B cell (primary cell): ENCODE data around the gene CDC42. TPM values are rescaled to one million over a fixed set of nuclear protein-coding genes. Genes with fewer than 3 reads are reported as not detected.

ENCODE experiments used
- ATAC-seq: fragments of 200-7000 bp; cut with Tn5 transposase; one replicate; pipeline ENCODE4 v1.10.0; 2021; ENCODE audit warnings: low read depth, mild to moderate bottlenecking, moderate number of reproducible peaks, moderate library complexity
- CTCF ChIA-PET: fragments of 350-600 bp; sonication (Branson Sonifier 250); formaldehyde crosslinking; loops from one replicate; lab custom pipeline; 2021; ENCODE audit warnings: antibody characterized with exemption, inconsistent platforms; lab: Charles Lee
- POLR2A ChIA-PET: fragments of 350-600 bp; sonication (Branson Sonifier 250); formaldehyde crosslinking; loops from one replicate; lab custom pipeline; 2021; ENCODE audit warnings: antibody characterized with exemption; lab: Charles Lee
- DNase-seq: peaks from one replicate; pipeline ENCODE4 v3.0.0; 2013
- H2AFZ ChIP-seq: 2 replicates; pipeline ENCODE4 v1.6.1; 2012; ENCODE audit warnings: mild to moderate bottlenecking, low read depth, low read length; ENCODE audit not compliant: insufficient read depth, poor library complexity, severe bottlenecking
- H3K27ac ChIP-seq, 2 donors: 1 replicate in 1 of 2; 2 replicates in 1 of 2; pipeline ENCODE4 v1.5.1; 2012 to 2013; ENCODE audit warnings: low read length in 2 of 2, mild to moderate bottlenecking in 2 of 2, moderate library complexity in 1 of 2
- H3K27me3 ChIP-seq, 4 experiments: fragments of 200-600 bp in 1 of 4; sonication (generic) in 1 of 4; replicated peaks in 1 of 4; 1 replicate in 2 of 4; 2 replicates in 2 of 4; pipeline versions ENCODE4 v1.6.1 to v1.7.0; 2013 to 2016; ENCODE audit warnings: low read length in 3 of 4, mild to moderate bottlenecking in 2 of 4, mixed read lengths in 1 of 4, moderate library complexity in 1 of 4; ENCODE audit not compliant: insufficient read depth in 4 of 4, control insufficient read depth in 3 of 4; ENCODE audit errors: control extremely low read depth in 1 of 4
- H3K36me3 ChIP-seq, 2 experiments: replicated peaks in 1 of 2; 1 replicate in 1 of 2; 2 replicates in 1 of 2; pipeline versions ENCODE4 v1.6.1 to v1.7.1; 2013; ENCODE audit warnings: low read length in 1 of 2; ENCODE audit not compliant: insufficient read depth in 2 of 2, control insufficient read depth in 1 of 2; ENCODE audit errors: control extremely low read depth in 1 of 2, extremely low read depth in 1 of 2
- H3K4me1 ChIP-seq, 2 donors: fragments of 200-600 bp in 1 of 2; sonication (generic) in 1 of 2; 1 replicate in 1 of 2; 2 replicates in 1 of 2; pipeline versions ENCODE4 v1.5.1 to v1.6.1; 2013 to 2017; ENCODE audit warnings: low read length in 2 of 2; ENCODE audit not compliant: control insufficient read depth in 2 of 2, insufficient read depth in 2 of 2
- H3K4me2 ChIP-seq: replicated peaks from 2 replicates; pipeline ENCODE3; 2012; ENCODE audit warnings: mild to moderate bottlenecking, low read depth, low read length; ENCODE audit not compliant: poor library complexity, severe bottlenecking
- H3K4me3 ChIP-seq, 5 experiments: fragments of 200-600 bp in 1 of 5; sonication (generic) in 1 of 5; 1 replicate in 3 of 5; 2 replicates in 2 of 5; pipeline versions ENCODE4 v1.5.1 to v1.7.0; 2011 to 2016; ENCODE audit warnings: low read length in 4 of 5, mild to moderate bottlenecking in 4 of 5, low read depth in 2 of 5, control low read depth in 1 of 5, moderate library complexity in 1 of 5; ENCODE audit not compliant: insufficient read depth in 1 of 5; ENCODE audit errors: control extremely low read depth in 1 of 5, extremely low read depth in 1 of 5
- H3K79me2 ChIP-seq: fragments of 200-600 bp; sonication (generic); one replicate; pipeline ENCODE4 v1.6.0; 2016; ENCODE audit warnings: low read length; ENCODE audit not compliant: control insufficient read depth, insufficient read depth
- H3K9ac ChIP-seq: fragments of 200-600 bp; sonication (generic); 2 replicates; pipeline ENCODE4 v1.6.1; 2017; ENCODE audit warnings: mild to moderate bottlenecking, low read length, moderate library complexity
- H3K9me3 ChIP-seq, 3 donors: one replicate each; pipeline versions ENCODE4 v1.6.1 to v1.7.1; 2013; ENCODE audit warnings: low read length in 2 of 3; ENCODE audit not compliant: control insufficient read depth in 2 of 3, insufficient read depth in 1 of 3; ENCODE audit errors: control extremely low read depth in 1 of 3
- H4K20me1 ChIP-seq: 2 replicates; pipeline ENCODE4 v1.6.0; 2012; ENCODE audit warnings: mild to moderate bottlenecking, low read length; ENCODE audit not compliant: insufficient read depth, control insufficient read depth, poor library complexity, severe bottlenecking
- H3K27ac Mint-ChIP-seq: one replicate; pipeline ENCODE4 v1.8.0; 2021; ENCODE audit warnings: mixed read lengths
- H3K27me3 Mint-ChIP-seq: one replicate; pipeline ENCODE4 v1.8.0; 2021; ENCODE audit warnings: mixed read lengths
- H3K4me1 Mint-ChIP-seq: one replicate; pipeline ENCODE4 v1.8.0; 2021; ENCODE audit warnings: mixed read lengths
- H3K4me3 Mint-ChIP-seq: one replicate; pipeline ENCODE4 v1.8.0; 2021; ENCODE audit warnings: mixed read lengths
- H3K9me3 Mint-ChIP-seq: one replicate; pipeline ENCODE4 v1.8.0; 2022; ENCODE audit warnings: mixed read lengths; ENCODE audit not compliant: insufficient read depth
- EZH2 ChIP-seq: IDR thresholded peaks from 2 replicates; pipeline ENCODE4 v1.6.1; 2012; ENCODE audit warnings: borderline replicate concordance, low read depth, mild to moderate bottlenecking, moderate library complexity, low read length; ENCODE audit not compliant: insufficient read depth, poor library complexity, severe bottlenecking
- WGBS: methylation state at CpG from one replicate; pipeline ENCODE4 v1.1.5; 2013; ENCODE audit warnings: missing lambda C conversion rate; ENCODE audit not compliant: insufficient coverage; 5-methylcytosine and 5-hydroxymethylcytosine counted together
- intact Hi-C: fragments of 100-400 bp; cut with micrococcal nuclease; formaldehyde crosslinking; loops from one replicate; pipeline ENCODE4 v1.10.0; 2022
- polyA plus RNA-seq: library from polyadenylated mRNA; depleted of rRNA; stranded (reverse); fragments of >200 nt; gene quantifications from 2 replicates; pipeline ENCODE4 v1.2.3, GENCODE V29; 2012
- total RNA-seq, 2 donors: library from RNA; stranded (reverse); fragments of 120-200 nt in 1 of 2; gene quantifications; 1 replicate in 1 of 2; 2 replicates in 1 of 2; pipeline versions ENCODE4 v1.2.3 to v1.2.4, GENCODE V29; 2013 to 2022
- TF ChIP-seq, protein P1 (sequence below): fragments of 200-600 bp; IDR thresholded peaks from one replicate; pipeline ENCODE4 v1.8.0; 2022; ENCODE audit warnings: antibody characterized with exemption, mild to moderate bottlenecking

CDC42 gene
- total and polyA plus RNA-seq, 2 donors (not counting 1 experiment from before 2014, with no cell fraction given) = 111 to 202 TPM

DNA sequence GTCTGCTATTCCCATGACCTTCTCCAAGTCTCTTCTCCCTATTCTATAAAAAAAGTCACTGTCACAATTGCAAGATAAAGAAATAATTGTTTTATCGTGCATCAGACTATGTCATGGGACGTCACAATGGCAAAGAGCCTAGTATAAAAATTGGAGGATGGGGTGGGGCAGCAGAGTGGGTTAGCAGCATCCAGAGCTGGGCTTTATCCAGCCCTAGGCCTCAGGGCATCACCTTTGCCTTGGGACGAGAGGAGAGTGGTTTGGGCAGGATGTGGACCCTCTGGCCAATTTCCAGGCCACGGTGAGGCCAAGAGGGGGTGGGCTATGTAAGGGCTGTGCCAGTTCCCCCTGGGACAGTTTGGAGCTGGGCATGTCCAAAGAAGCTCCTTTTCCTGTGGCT lies 64.7 kb downstream of the CDC42 start:
- H3K27me3 ChIP-seq = no peaks in the 10 kb centered on the region
- H3K79me2 ChIP-seq = peaks cover 12% of the 10 kb centered on the region
- Mint-ChIP-seq H3K9me3 (no peaks in the 10 kb centered on the region), H3K4me3 (peak overlapping the region; percentile 50), H3K4me1 (peaks cover 68% of the 10 kb centered on the region), H3K27me3 (no peaks in the 10 kb centered on the region), H3K27ac (peak overlapping the region; percentile 84)
- no peak overlapping the region for H3K9ac ChIP-seq
- H3K27ac ChIP-seq = peak overlapping the region in 1 of 2 donors; percentile 47
- no peaks in the 10 kb centered on the region for H3K9me3 ChIP-seq
- no peak for DNase-seq
- intact Hi-C loops = no loop called here
- 90% methylated on average over 4 of the region's 4 CpGs for WGBS
- H4K20me1 ChIP-seq = peaks cover 79% of the 10 kb centered on the region
- H3K4me1 ChIP-seq = peaks cover 47 to 66% of the 10 kb centered on the region in 2 donors
- peaks cover 0 to 39% of the 10 kb centered on the region in 2 experiments for H3K36me3 ChIP-seq
- H3K4me2 ChIP-seq = peak overlapping the region; percentile 31
- no peak overlapping the region for H2AFZ ChIP-seq
- TF ChIP-seq EZH2 = no peak
- TF ChIP-seq, protein P1, sequence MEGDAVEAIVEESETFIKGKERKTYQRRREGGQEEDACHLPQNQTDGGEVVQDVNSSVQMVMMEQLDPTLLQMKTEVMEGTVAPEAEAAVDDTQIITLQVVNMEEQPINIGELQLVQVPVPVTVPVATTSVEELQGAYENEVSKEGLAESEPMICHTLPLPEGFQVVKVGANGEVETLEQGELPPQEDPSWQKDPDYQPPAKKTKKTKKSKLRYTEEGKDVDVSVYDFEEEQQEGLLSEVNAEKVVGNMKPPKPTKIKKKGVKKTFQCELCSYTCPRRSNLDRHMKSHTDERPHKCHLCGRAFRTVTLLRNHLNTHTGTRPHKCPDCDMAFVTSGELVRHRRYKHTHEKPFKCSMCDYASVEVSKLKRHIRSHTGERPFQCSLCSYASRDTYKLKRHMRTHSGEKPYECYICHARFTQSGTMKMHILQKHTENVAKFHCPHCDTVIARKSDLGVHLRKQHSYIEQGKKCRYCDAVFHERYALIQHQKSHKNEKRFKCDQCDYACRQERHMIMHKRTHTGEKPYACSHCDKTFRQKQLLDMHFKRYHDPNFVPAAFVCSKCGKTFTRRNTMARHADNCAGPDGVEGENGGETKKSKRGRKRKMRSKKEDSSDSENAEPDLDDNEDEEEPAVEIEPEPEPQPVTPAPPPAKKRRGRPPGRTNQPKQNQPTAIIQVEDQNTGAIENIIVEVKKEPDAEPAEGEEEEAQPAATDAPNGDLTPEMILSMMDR = no peak
- H3K4me3 ChIP-seq = no peak overlapping the region
- ATAC-seq = no peak
- ChIA-PET CTCF (interaction anchor here (1.3 kb wide), 2 partner anchors 12 to 14 kb away, joined by 3 to 8 read pairs; no protein-coding TSS in a partner anchor), POLR2A (no interaction called here)

DNA sequence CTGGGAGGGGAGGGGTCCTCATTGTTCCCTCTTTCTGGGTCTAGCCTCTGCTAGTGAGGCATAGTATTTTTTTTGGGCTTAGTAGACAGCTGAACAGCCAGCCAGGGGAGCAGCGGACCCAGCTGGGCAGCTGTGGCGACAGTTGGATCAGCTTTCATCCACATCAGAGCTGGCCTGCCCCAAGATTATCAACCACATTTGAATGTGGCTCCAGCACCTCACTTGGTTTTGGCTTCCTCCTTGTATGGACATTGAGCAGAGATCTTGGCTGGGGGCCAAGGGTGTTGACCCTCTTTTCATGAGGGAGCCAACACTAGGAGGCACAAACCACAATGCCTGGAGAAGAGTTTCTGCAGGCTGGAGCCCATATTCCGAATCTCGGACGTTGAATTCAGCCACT lies 65.3 kb downstream of the CDC42 start:
- H3K4me3 Mint-ChIP-seq = peak overlapping the region; percentile 54
- CTCF ChIA-PET = interaction anchor here (1.3 kb wide), 2 partner anchors 12 to 15 kb away, joined by 3 to 8 read pairs; no protein-coding TSS in a partner anchor
- peak overlapping the region; percentile 87 for H3K27ac Mint-ChIP-seq

More for the DNA sequence above, 65.3 kb downstream of the CDC42 start:
- Histone ChIP-seq H3K4me1 (peaks cover 47 to 66% of the 10 kb centered on the region in 2 donors), H3K4me3 (no peak overlapping the region), H4K20me1 (peaks cover 72% of the 10 kb centered on the region), H3K27me3 (no peaks in the 10 kb centered on the region), H2AFZ (no peak overlapping the region), H3K79me2 (peaks cover 11% of the 10 kb centered on the region), H3K9ac (no peak overlapping the region), H3K9me3 (no peaks in the 10 kb centered on the region), H3K27ac (peak overlapping the region; percentile 15 to 47), H3K36me3 (peaks cover 0 to 34% of the 10 kb centered on the region in 2 experiments), H3K4me2 (peak overlapping the region; percentile 31)
- Mint-ChIP-seq H3K9me3 (no peaks in the 10 kb centered on the region), H3K27me3 (no peaks in the 10 kb centered on the region), H3K4me1 (peaks cover 62% of the 10 kb centered on the region)
- intact Hi-C loops = no loop called here
- no peak for TF ChIP-seq EZH2
- DNase-seq (no peak), ATAC-seq (no peak)
- WGBS = 97% methylated on average over 3 of the region's 5 CpGs
- POLR2A ChIA-PET = no interaction called here
